Right lobe of liver (tissue), 4 donors: ENCODE measurements around the gene PHGDH.

Experiments used
- CTCF ChIP-seq, 4 donors: fragments of 200-600 bp in 3 of 4; fragments of 450-650 bp in 1 of 4; IDR thresholded peaks; one replicate each; pipeline versions ENCODE4 v1.5.1 to v1.8.0; 2016 to 2022; ENCODE audit warnings: antibody characterized with exemption in 4 of 4, mild to moderate bottlenecking in 2 of 4
- POLR2A ChIP-seq: fragments of 450-650 bp; IDR thresholded peaks from one replicate; pipeline ENCODE4 v1.6.1; 2017; ENCODE audit warnings: antibody characterized with exemption, mild to moderate bottlenecking
- donor health status: DM: no; HTN: no; CAD: no.
- donor health status: DM: no; HTN: no; CAD: no.
- donor health status: DM: no; HTN: yes; CAD: no.

GRCh38 chr1:119783354-119784185, 71.8 kb downstream of the PHGDH start:
- TF ChIP-seq CTCF (IDR thresholded peaks at IDR 0.05): no peak
- TF ChIP-seq POLR2A: no peak
